ENCODE results near the gene KRTAP4-3. TPM values are rescaled to one million over a fixed set of nuclear protein-coding genes. Genes with fewer than 3 reads are reported as not detected.

The KRTAP4-3 gene
- total RNA-seq, 1 experiment from 2014 or later = not detected

DNA sequence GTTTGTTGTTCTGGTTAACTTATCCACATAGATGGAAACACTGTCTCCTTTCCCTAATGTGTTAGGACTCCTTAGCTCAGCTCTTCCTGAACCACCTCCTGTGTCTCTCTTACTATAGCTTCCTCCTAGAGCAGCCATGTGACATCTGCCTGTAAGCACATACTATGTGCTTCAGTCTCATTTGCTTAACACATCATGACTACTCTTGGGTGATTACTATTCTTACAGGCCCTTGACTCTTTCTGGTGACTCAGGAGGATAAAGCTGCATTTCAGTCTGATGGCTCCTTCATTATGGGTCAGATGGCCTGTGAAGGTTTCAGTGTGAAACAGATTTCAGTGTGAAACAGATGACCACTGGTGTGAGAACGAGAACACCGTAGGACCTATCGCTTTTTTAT lies 10.3 kb upstream of the KRTAP4-3 start:
- no peak overlapping the region for H2BK20ac ChIP-seq (ENCODE audit: low read depth, low read length, poor library complexity, severe bottlenecking)
- no peaks in the 10 kb centered on the region for H4K20me1 ChIP-seq (ENCODE audit: control insufficient read depth, insufficient read depth, insufficient read length)
- no peak overlapping the region for H3K18ac ChIP-seq (ENCODE audit: insufficient read length, low read depth, low read length)
- no peak overlapping the region for H3K27ac Mint-ChIP-seq
- H3K14ac ChIP-seq (ENCODE audit: insufficient read depth, low read length) = no peak overlapping the region
- H2BK15ac ChIP-seq (ENCODE audit: low read depth, low read length) = no peak overlapping the region
- H3K4ac ChIP-seq (ENCODE audit: low read depth, low read length) = no peak overlapping the region
- H3K4me2 ChIP-seq (ENCODE audit: insufficient read depth, insufficient read length, low read length) = no peak overlapping the region
- H3K27me3 ChIP-seq (ENCODE audit: insufficient read depth, low read length) = no peaks in the 10 kb centered on the region
- H4K8ac ChIP-seq (replicated peaks; ENCODE audit: insufficient read length, low read depth, low read length) = no peak overlapping the region
- H3K23me2 ChIP-seq (ENCODE audit: insufficient read length, low read depth, low read length, poor library complexity, severe bottlenecking) = no peaks in the 10 kb centered on the region
- no peaks in the 10 kb centered on the region for H3K9me3 ChIP-seq (ENCODE audit: control insufficient read depth, low read depth, low read length)
- no peak overlapping the region for H2AK5ac ChIP-seq (ENCODE audit: insufficient read length, low read length)
- no peaks in the 10 kb centered on the region for H3K4me1 ChIP-seq (ENCODE audit: insufficient read depth, low read length)
- no peaks in the 10 kb centered on the region for H3K79me1 ChIP-seq (ENCODE audit: insufficient read depth, low read depth, low read length, poor library complexity, severe bottlenecking)
- no peak overlapping the region for H3K56ac ChIP-seq (ENCODE audit: insufficient read length, low read depth, low read length)
- H3K9ac ChIP-seq (ENCODE audit: extremely low read depth, insufficient read length, low read length) = no peak overlapping the region
- H4K91ac ChIP-seq (ENCODE audit: insufficient read length, low read depth, low read length) = no peak overlapping the region
- H3K9me3 Mint-ChIP-seq = no peaks in the 10 kb centered on the region; a peak in 2 of 5 replicates
- H3T11ph ChIP-seq (ENCODE audit: low read length) = no peak overlapping the region
- H3K23ac ChIP-seq (ENCODE audit: insufficient read length, low read depth, low read length) = no peak overlapping the region
- no peak overlapping the region for H2BK12ac ChIP-seq (ENCODE audit: insufficient read length, low read depth, low read length)
- WGBS (ENCODE audit: extremely low coverage, insufficient read length, low lambda C conversion rate) = no CpG with 5 or more reads among the region's 3 CpGs
- no peak overlapping the region for H3K27ac ChIP-seq (ENCODE audit: insufficient read length, low read depth, low read length)
- H4K5ac ChIP-seq (ENCODE audit: insufficient read length, low read depth, low read length) = no peak overlapping the region
- H2BK5ac ChIP-seq (ENCODE audit: insufficient read length, low read length) = no peak overlapping the region
- H3K4me1 Mint-ChIP-seq = 0 out of 4 replicates have a peak, but pooled peaks cover 0 to 3% of the 10 kb centered on the region in 2 experiments
- no peaks in the 10 kb centered on the region for H3K36me3 Mint-ChIP-seq (ENCODE audit: insufficient read depth in 1 of 3, low read depth in 3 of 3)
- no peaks in the 10 kb centered on the region; the same call in 1 of the 2 replicates for H3K27me3 Mint-ChIP-seq (ENCODE audit: low read depth)
- DNase-seq = no peak
- H3K79me2 ChIP-seq (ENCODE audit: insufficient read depth, low read length) = no peaks in the 10 kb centered on the region
- H2AFZ ChIP-seq (ENCODE audit: low read length) = no peak overlapping the region
- H2BK120ac ChIP-seq (ENCODE audit: low read depth, low read length, poor library complexity, severe bottlenecking) = no peak overlapping the region
- H3K4me3 Mint-ChIP-seq = no peak overlapping the region
- TF ChIP-seq CTCF (conservative IDR thresholded peaks at IDR 0.05) = no peak
